Activated T-cell treated with anti-CD3 and anti-CD28 coated beads for 4 hours (primary cell): ENCODE measurements around the gene FBXO34.
"Not testable (repeated sequence)": the region's sequence is repeated elsewhere in the genome, so short reads cannot be mapped to it uniquely, and the experiment has no call there.

Source experiments
- DNase-seq: peaks from one replicate; pipeline ENCODE4 v3.0.0-alpha.2; 2020

The FBXO34 gene

DNA sequence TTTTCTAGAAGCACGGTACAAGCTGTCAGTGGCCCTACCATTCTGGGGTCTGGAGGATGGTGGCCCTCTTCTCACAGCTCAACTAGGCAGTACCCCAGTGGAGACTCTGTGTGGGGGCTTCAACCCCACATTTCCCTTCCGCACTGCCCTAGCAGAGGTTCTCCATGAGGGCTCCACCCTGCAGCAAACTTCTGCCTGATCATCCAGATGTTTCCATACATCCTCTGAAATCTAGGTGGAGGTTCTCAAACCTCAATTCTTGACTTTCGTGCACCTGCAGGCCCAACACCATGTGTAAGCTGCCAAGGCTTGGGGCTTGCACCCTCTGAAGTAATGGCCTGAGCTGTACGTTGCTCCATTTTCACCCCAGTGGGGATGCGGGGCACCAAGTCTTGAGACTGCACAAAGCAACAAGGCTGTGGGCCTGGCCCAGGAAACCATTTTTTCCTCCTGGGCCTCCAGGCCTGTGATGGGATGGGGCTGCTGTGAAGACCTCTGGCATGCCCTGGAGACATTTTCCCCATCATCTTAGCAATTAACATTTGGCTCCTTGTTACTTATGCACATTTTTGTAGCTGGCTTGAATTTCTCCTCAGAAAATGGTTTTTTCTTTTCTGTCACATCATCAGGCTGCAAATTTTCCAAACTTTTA, 41.3 kb downstream of the FBXO34 start:
- DNase-seq: not testable (repeated sequence)

GRCh38 chr14:55313480-55313879, 42.3 kb downstream of the FBXO34 start:
- DNase-seq: no peak

DNA sequence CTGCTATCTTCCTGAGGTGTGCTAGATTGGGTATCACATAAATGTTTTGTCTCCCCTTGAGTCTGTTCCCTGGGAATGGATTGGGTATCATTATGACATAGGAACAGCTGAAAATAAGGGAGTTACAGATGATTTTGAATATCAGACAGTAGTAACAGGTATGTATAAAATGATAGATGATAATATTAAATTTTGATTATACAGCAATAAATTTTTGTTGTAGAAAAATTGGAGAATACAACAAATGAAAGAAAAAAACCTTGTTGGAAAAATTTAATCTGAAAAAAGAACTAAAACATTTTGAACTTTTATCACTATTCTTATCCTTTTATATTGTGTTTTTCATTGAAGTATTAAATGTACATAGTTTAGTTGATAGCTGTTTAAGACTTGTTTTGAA, 43.2 kb downstream of the FBXO34 start:
- no peak for DNase-seq

DNA sequence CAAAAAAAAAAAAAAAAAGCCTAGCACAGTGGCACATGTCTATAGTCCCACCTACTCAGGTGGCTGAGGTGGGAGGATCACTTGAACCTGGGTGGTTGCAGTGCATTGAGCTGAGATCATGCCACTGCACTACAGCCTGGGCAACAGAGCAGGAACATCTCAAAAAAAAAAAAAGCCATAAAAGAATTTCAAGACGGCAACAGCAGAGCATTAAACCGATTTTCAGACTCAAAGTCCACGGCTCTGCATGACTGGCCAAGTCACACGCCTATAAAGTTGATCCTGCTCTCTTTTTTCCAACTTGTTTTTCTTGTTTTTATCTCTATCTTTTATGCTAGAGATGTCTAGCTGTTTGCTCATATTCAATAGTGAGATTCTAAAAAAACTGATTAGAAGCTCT, 45.3 kb downstream of the FBXO34 start:
- no peak for DNase-seq

GRCh38 chr14:55317542-55318306, 46.5 kb downstream of the FBXO34 start:
- DNase-seq: no peak

- DNase-seq: no peak
Observed at GRCh38 chr14:55318694-55319093, 47.5 kb downstream of the FBXO34 start.

DNA sequence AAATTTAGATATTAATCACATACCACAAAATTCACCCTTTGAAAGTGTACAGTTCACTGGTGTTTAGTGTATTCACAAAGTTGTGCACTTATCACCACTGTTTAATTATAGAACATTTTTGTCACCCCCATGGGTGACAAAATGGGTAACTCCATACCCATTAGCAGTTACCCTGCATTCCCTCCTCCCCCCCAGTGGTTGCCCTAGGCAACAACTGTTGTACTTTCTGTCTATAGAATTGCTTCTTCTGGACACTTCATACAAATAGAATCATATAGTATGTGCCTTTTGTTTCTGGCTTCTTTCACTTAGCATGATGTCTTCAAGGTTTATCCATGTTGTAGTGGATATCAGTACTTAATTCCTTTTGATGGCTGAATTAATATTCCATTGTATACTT, 52.7 kb downstream of the FBXO34 start:
- no peak for DNase-seq

- no peak for DNase-seq
Observed at GRCh38 chr14:55324812-55325211, 53.6 kb downstream of the FBXO34 start.

- DNase-seq: no peak
Observed at GRCh38 chr14:55327179-55327578, 56.0 kb downstream of the FBXO34 start.

GRCh38 chr14:55328317-55328716, 57.1 kb downstream of the FBXO34 start:
- no peak for DNase-seq

- DNase-seq: no peak
Observed at GRCh38 chr14:55329999-55330710, 58.9 kb downstream of the FBXO34 start.

GRCh38 chr14:55332654-55333570, 61.7 kb downstream of the FBXO34 start:
- DNase-seq: no peak

- DNase-seq: no peak
Observed at GRCh38 chr14:55333711-55334485, 62.7 kb downstream of the FBXO34 start.

DNA sequence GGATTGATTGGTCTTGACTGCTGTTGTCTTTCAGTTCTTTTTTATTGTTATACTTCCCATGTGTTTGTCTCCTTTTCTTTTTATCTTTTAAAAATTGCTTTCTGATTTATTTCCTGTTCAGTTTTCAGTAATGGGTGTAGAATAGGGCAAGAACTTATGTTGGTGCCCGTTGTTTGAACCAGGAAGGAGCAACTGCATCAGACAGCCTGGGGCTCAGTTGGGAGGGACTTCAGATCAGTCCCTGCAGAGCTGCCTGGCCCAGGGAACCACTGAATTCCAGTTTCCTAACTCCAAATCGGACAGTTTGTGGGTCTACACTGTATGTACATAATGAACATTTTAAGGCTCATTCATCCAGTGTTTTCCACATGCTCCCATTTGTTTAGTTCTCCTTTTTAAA, 64.9 kb downstream of the FBXO34 start:
- DNase-seq: no peak

DNA sequence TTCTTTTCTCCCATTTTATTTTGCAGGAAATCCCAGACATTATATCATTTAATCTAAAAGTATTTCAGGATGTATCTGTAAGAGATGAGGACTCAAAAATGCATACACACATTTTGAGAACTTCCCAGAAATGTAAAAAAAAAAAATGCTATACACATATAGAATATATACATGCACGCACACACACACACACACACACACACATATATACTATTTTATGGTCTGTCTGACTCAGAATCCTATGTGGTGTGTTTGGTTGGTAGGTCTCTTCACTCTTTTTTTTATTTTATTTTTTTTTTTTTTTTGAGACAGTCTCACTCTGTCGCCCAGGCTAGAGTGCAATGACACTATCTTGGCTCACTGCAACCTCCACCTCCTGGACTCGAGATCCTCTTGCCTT, 65.5 kb downstream of the FBXO34 start:
- no peak for DNase-seq

- no peak for DNase-seq
Observed at GRCh38 chr14:55339770-55340169, 68.5 kb downstream of the FBXO34 start.

GRCh38 chr14:55340482-55340881, 69.3 kb downstream of the FBXO34 start:
- no peak for DNase-seq

- DNase-seq: no peak
Observed at GRCh38 chr14:55341781-55342180, 70.6 kb downstream of the FBXO34 start.

- not testable (repeated sequence) for DNase-seq
Observed at GRCh38 chr14:55344582-55345163, 73.5 kb downstream of the FBXO34 start.

GRCh38 chr14:55347040-55347439, 75.8 kb downstream of the FBXO34 start:
- no peak for DNase-seq

DNA sequence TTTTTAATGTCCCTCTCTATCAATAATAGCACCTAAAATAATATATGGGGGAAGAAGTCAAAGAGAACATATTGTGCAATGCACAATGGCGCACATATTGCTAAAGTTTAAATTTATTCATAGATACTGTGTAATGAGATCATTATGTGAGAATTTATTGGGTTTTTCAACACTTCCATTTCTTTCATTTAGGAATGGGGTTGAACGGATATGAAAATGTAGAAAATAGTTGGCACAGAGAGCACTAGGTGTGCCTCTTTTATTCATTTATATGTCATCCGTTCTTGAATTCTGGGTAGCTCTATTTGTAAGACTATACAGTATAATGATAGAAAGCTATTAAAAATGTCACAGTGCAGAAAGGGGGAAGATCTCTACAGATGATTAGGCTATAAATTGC, 76.5 kb downstream of the FBXO34 start:
- DNase-seq: no peak
